GM12878 (cell line): ENCODE data around the gene CAPN10. TPM values are rescaled to one million over a fixed set of nuclear protein-coding genes. Genes with fewer than 3 reads are reported as not detected.

ENCODE experiments used
- ATAC-seq: fragments of 200-7000 bp; cut with Tn5 transposase; 3 replicates; pipeline ENCODE4 v1.9.1; 2020; ENCODE audit warnings: mild to moderate bottlenecking, moderate library complexity
- BruUV-seq: library from RNA; stranded (reverse); fragments of 400-500 nt; replicated peaks from 2 replicates; lab custom pipeline; 2021; lab: Mats Ljungman, UMichigan
- CTCF ChIA-PET: fragments of 300-600 bp; sonication (Branson Sonifier 250); formaldehyde crosslinking; extraction: SDS; loops from one replicate; lab custom pipeline; 2021; ENCODE audit warnings: inconsistent platforms; lab: Yijun Ruan, JAX
- POLR2A ChIA-PET: fragments of 350-600 bp; formaldehyde crosslinking; extraction: SDS; loops from one replicate; lab custom pipeline; 2021; ENCODE audit warnings: inconsistent platforms; lab: Charles Lee
- RAD21 ChIA-PET: fragments of 300-600 bp; sonication (Branson Sonifier 250); formaldehyde crosslinking; loops from one replicate; lab custom pipeline; 2023; ENCODE audit warnings: antibody characterized with exemption; ENCODE audit not compliant: unreplicated experiment; lab: Charles Lee
- SMC1A ChIA-PET: fragments of 300-600 bp; sonication (Branson Sonifier 250); formaldehyde crosslinking; loops from one replicate; lab custom pipeline; 2023; ENCODE audit not compliant: unreplicated experiment, uncharacterized antibody; lab: Charles Lee
- DNase-seq: peaks from one replicate; pipeline ENCODE4 v3.0.0-alpha.2; 2011; ENCODE audit warnings: low read depth, low spot score
- FAIRE-seq: peaks from 3 replicates; lab custom pipeline; 2011; peaks lifted over from hg19 to GRCh38; lab: Jason Lieb, UNC
- H2AFZ ChIP-seq: 2 replicates; pipeline ENCODE4 v1.6.0; 2011; ENCODE audit warnings: low read depth, low read length, control low read depth; ENCODE audit not compliant: control insufficient read depth
- H3K27ac ChIP-seq: 2 replicates; pipeline ENCODE4 v1.5.1; 2011; ENCODE audit warnings: control low read depth; ENCODE audit not compliant: control insufficient read depth, insufficient read depth
- H3K27me3 ChIP-seq, 2 experiments: replicated peaks in 1 of 2; 2 replicates each; pipeline versions ENCODE4 v1.6.0 to v1.6.1; 2011; ENCODE audit warnings: low read length in 1 of 2; ENCODE audit not compliant: control insufficient read depth in 2 of 2, insufficient read depth in 2 of 2
- H3K36me3 ChIP-seq, 2 experiments: 2 replicates each; pipeline ENCODE4 v1.5.1; 2011; ENCODE audit warnings: low read length in 1 of 2; ENCODE audit not compliant: control insufficient read depth in 2 of 2, insufficient read depth in 2 of 2
- H3K4me1 ChIP-seq: 2 replicates; pipeline ENCODE4 v1.6.1; 2011; ENCODE audit warnings: mild to moderate bottlenecking, low read length, moderate library complexity, mixed read lengths; ENCODE audit not compliant: control insufficient read depth, insufficient read depth
- H3K4me2 ChIP-seq: 2 replicates; pipeline ENCODE4 v1.6.0; 2011; ENCODE audit warnings: control low read depth; ENCODE audit not compliant: control insufficient read depth, insufficient read depth
- H3K4me3 ChIP-seq: fragments of 200-600 bp; sonication (generic); 2 replicates; pipeline ENCODE4 v1.5.1; 2016
- H3K79me2 ChIP-seq: 2 replicates; pipeline ENCODE4 v1.6.0; 2011; ENCODE audit warnings: low read length; ENCODE audit not compliant: control insufficient read depth, insufficient read depth
- H3K9ac ChIP-seq: 2 replicates; pipeline ENCODE4 v1.8.0; 2011; ENCODE audit warnings: low read length, control low read depth, mixed read lengths; ENCODE audit not compliant: control insufficient read depth, insufficient read depth
- H3K9me3 ChIP-seq: replicated peaks from 3 replicates; pipeline ENCODE4 v1.5.1; 2011; ENCODE audit warnings: mild to moderate bottlenecking, low read length; ENCODE audit not compliant: control insufficient read depth, insufficient read depth
- H4K20me1 ChIP-seq: 2 replicates; pipeline ENCODE4 v1.6.0; 2011; ENCODE audit not compliant: control insufficient read depth, insufficient read depth
- IKZF1 ChIP-seq: fragments of 450-650 bp; conservative IDR thresholded peaks from 2 replicates; pipeline ENCODE4 v1.6.1; 2017; ENCODE audit warnings: antibody characterized with exemption, mild to moderate bottlenecking
- JUND ChIP-seq: IDR thresholded peaks from 2 replicates; pipeline ENCODE4 v1.6.1; 2012; ENCODE audit warnings: low read depth, mild to moderate bottlenecking, low read length, improper control_type of control experiment, moderate library complexity
- POLR2A ChIP-seq: IDR thresholded peaks from 2 replicates; pipeline ENCODE4 v1.6.1; 2011; ENCODE audit warnings: low read depth, mild to moderate bottlenecking, low read length
- WGBS: methylation state at CpG from one replicate; pipeline ENCODE4 v1.1.6; 2016; ENCODE audit warnings: low lambda C conversion rate; ENCODE audit not compliant: insufficient replicate concordance, insufficient coverage; ENCODE audit errors: missing lambda C conversion rate; 5-methylcytosine and 5-hydroxymethylcytosine counted together
- in situ Hi-C: fragments of 300-500 bp; cut with MboI; formaldehyde crosslinking; loops from 9 replicates; pipeline ENCODE4 v1.14.3; 2018; ENCODE audit warnings: mixed read lengths
- intact Hi-C: fragments of 100-400 bp; cut with micrococcal nuclease; formaldehyde crosslinking; loops from one replicate; pipeline ENCODE4 v1.14.2; 2022; ENCODE audit not compliant: unreplicated experiment
- polyA plus RNA-seq, 11 experiments: library from polyadenylated mRNA; depleted of rRNA in 4 of 11; unstranded in 6 of 11; stranded (reverse) in 5 of 11; fragments of >200 nt; fragmentation: Nextera tagmentation in 4 of 11; fragmentation: Illumina TruSeq in 1 of 11; extraction: Ambion mirVana in 4 of 11; extraction: Trizol in 1 of 11; gene quantifications; 1 replicate in 1 of 11; 2 replicates in 10 of 11; pipeline versions ENCODE4 v1.2.1 to v1.2.3, GENCODE V29; 2011 to 2016; ENCODE audit warnings: inconsistent platforms in 2 of 11, missing spikeins in 2 of 11, low read depth in 1 of 11
- total RNA-seq, 4 experiments: library from RNA; depleted of rRNA in 3 of 4; stranded (reverse); fragments of >200 nt in 3 of 4; fragmentation: Illumina TruSeq in 1 of 4; extraction: Trizol in 1 of 4; gene quantifications; 2 replicates each; pipeline versions ENCODE4 v1.2.1 to v1.2.3, GENCODE V29; 2013 to 2021

CAPN10 gene
- total and polyA plus RNA-seq, 10 of the 15 experiments (the other 5 are each of a cell fraction or from before 2014, with no cell fraction given): 0.37 to 40.6 (median 17.5) TPM

- ChIA-PET CTCF (interaction anchor here (0.9 to 11.9 kb wide), 7 partner anchors 8 to 65 kb away, joined by 4 to 196 read pairs (median 7); partner anchors contain the start of genes DUSP28 and RNPEPL1), RAD21 (interaction anchor here (1.7 to 10.9 kb wide), 2 partner anchors 17 to 65 kb away, joined by 11 to 206 read pairs; partner anchors contain the start of genes ANKMY1 and DUSP28), SMC1A (interaction anchor here (0.7 to 3.6 kb wide), 5 partner anchors 11 to 42 kb away, joined by 3 to 35 read pairs (median 5); partner anchors contain the start of gene RNPEPL1), POLR2A (interaction anchor here (1.3 to 2.1 kb wide), 4 partner anchors 10 to 18 kb away, joined by 4 to 22 read pairs (median 8); no protein-coding TSS in a partner anchor)
- no peaks in the 10 kb centered on the region; the same call in 1 of the 3 replicates for H3K9me3 ChIP-seq
- no peak overlapping the region for H3K4me3 ChIP-seq
- H3K36me3 ChIP-seq: peaks cover 0 to 7% of the 10 kb centered on the region in 2 experiments; a peak in 3 of 4 replicates
- WGBS: 68% methylated on average over 12 of the region's 12 CpGs
- in situ Hi-C loops: no loop called here
- peak overlapping the region; percentile 12; the same call in 1 of the 2 replicates for H3K9ac ChIP-seq
- no TSS peak for BruUV-seq
- peak overlapping the region; percentile 62 for H3K27ac ChIP-seq
- peak overlapping the region; percentile 83 for H3K4me2 ChIP-seq
- intact Hi-C loops: no loop called here
- peaks cover 14% of the 10 kb centered on the region for H3K79me2 ChIP-seq
- no peaks in the 10 kb centered on the region for H3K27me3 ChIP-seq
- ATAC-seq (peak; percentile 4; the same call in 2 of the 3 replicates), DNase-seq (no peak), FAIRE-seq (no peak)
- no peaks in the 10 kb centered on the region; the same call in 1 of the 2 replicates for H4K20me1 ChIP-seq
- no peak overlapping the region for H2AFZ ChIP-seq
- peaks cover 38% of the 10 kb centered on the region for H3K4me1 ChIP-seq
- TF ChIP-seq JUND (no peak), POLR2A (peak; percentile 21), IKZF1 (no peak)
Measured at GRCh38 chr2:240579071-240579762, 7.3 kb upstream of the CAPN10 start.
